Ishikawa (cell line): ENCODE measurements around the gene BAIAP3.

Experiments used
- CEBPB ChIP-seq: IDR thresholded peaks from 2 replicates; pipeline ENCODE4 v1.6.1; 2012
- CREB1 ChIP-seq: IDR thresholded peaks from 2 replicates; pipeline ENCODE4 v1.6.1; 2012; ENCODE audit warnings: low read depth
- EP300 ChIP-seq: IDR thresholded peaks from 2 replicates; pipeline ENCODE4 v1.6.1; 2012; ENCODE audit warnings: borderline replicate concordance
- FOXM1 ChIP-seq: IDR thresholded peaks from 2 replicates; pipeline ENCODE4 v1.6.1; 2012; ENCODE audit warnings: low read depth, borderline replicate concordance
- MAX ChIP-seq: IDR thresholded peaks from 2 replicates; pipeline ENCODE4 v1.6.1; 2012
- NFIC ChIP-seq: IDR thresholded peaks from 2 replicates; pipeline ENCODE4 v1.6.1; 2012
- RAD21 ChIP-seq: IDR thresholded peaks from 2 replicates; pipeline ENCODE4 v1.6.1; 2012; ENCODE audit warnings: low read depth
- REST ChIP-seq: IDR thresholded peaks from 2 replicates; pipeline ENCODE4 v1.6.1; 2012; ENCODE audit warnings: low read depth, mild to moderate bottlenecking
- TAF1 ChIP-seq: IDR thresholded peaks from 2 replicates; pipeline ENCODE4 v1.6.1; 2012; ENCODE audit warnings: low read depth, mild to moderate bottlenecking
- TCF12 ChIP-seq: IDR thresholded peaks from 2 replicates; pipeline ENCODE4 v1.6.1; 2012; ENCODE audit warnings: low read depth
- TEAD4 ChIP-seq: IDR thresholded peaks from 2 replicates; pipeline ENCODE4 v1.6.1; 2012
- USF1 ChIP-seq: IDR thresholded peaks from 2 replicates; pipeline ENCODE4 v1.6.1; 2012
- YY1 ChIP-seq: IDR thresholded peaks from 2 replicates; pipeline ENCODE4 v1.6.1; 2012; ENCODE audit warnings: low read depth

- TF ChIP-seq MAX (no peak), USF1 (no peak), RAD21 (no peak), EP300 (no peak), CREB1 (no peak), TEAD4 (no peak), YY1 (no peak), NFIC (no peak), TCF12 (no peak), TAF1 (no peak), REST (no peak), FOXM1 (no peak), CEBPB (no peak)
Observed at GRCh38 chr16:1290063-1290501, 43.4 kb upstream of the BAIAP3 start.
